NOMO-1 (cell line): ENCODE measurements around the gene DDX52.
"Not testable (repeated sequence)": the region's sequence is repeated elsewhere in the genome, so short reads cannot be mapped to it uniquely, and the experiment has no call there.

Experiments
- DNase-seq, 2 experiments: peaks; one replicate each; lab custom pipeline; 2025; ENCODE audit not compliant: unreplicated experiment in 2 of 2; lab: John Stamatoyannopoulos, UW

The DDX52 gene

GRCh38 chr17:37651849-37652248 is 8.6 kb upstream of the DDX52 start:
- DNase-seq = no peak

DNA sequence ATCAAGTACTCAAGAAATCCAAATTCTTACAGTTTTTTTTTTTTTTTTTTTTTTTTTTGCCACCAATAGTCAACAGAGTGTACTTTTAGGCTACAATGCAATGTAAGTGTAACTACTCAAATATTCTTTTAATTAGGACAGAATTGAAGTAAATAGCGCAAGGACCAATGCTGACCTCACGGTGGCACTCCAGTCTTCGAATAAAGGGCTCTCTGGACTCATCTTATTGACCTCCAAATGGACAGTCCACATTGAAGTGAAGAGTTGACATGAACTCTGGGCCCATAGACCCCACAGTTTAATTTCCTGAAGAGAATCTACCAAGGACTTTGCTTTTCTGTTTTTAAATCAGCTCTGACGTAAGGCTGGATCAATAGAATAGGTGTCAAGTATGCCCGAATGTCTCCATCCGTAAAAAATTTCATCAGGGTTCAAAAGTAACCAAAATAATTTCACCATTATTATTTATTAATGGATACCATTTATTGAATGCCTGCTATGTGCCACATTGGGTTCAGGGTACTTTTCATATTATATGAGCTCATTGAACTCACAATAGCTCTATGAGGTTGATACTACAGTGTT is 7.3 kb upstream of the DDX52 start:
- DNase-seq = no peak

DNA sequence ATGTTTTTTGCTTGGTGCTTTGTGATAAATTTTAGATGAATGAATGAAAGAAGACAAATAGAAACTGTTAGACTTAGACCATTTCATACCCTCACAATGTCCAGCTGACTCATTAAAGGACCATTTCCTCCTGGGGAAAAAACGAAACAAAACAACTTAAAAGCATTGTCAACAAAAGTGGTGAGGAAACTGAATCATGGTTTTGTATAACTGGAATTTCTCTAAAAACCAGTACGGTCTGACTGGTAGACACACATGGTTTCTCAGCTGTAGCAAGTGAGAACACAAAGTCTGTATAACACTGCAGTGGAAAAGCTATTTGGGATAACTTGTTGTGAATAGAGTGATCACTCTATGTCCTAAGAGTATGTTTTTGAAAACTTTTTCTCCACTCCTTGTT is 5.3 kb upstream of the DDX52 start:
- DNase-seq = no peak

DNA sequence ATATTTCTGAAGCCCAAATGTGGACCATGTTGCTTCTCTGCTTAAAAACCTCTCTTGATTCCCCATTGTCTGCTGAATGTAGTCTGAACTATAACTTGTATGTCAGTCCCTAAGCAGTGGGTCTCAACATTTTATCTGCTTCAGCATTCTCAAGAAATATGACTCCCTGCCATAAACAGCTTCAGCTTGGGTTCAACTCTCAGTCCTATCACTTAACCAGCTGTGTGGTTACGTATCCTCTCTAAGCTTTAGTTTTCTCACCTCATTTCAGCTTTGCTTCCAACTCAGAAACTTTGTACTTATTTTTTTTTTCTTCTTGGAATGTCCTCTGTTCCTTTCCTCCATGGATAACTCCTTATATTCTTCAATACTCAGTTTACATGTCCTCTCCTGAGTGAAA is 4.6 kb upstream of the DDX52 start:
- no peak for DNase-seq

DNA sequence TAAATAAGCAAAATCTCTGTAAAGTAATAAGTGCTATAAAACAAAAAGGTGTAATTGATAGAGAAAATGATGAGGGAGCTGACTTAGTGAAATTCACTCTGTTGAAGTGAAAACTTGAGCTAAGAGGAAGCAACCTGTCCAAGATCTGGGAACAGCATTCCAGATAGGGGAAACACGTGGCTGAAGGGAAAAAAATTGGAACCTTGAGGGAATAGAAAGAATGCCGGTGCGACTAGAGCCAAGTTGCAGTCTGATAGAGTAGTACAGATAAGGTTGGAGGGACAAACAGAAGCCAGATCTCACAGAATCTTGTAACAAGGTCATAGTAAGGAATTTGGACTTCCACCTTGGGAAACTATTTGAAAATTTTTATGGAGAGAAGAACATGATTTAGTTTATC is 623 bp upstream of the DDX52 start:
- DNase-seq = no peak

GRCh38 chr17:37642681-37643080 is 565 bp downstream of the DDX52 start:
- DNase-seq = peak in 1 of 2 experiments; percentile 30

- DNase-seq = no peak
These were observed 3.2 kb downstream of the DDX52 start for GRCh38 chr17:37640015-37640414.

DNA sequence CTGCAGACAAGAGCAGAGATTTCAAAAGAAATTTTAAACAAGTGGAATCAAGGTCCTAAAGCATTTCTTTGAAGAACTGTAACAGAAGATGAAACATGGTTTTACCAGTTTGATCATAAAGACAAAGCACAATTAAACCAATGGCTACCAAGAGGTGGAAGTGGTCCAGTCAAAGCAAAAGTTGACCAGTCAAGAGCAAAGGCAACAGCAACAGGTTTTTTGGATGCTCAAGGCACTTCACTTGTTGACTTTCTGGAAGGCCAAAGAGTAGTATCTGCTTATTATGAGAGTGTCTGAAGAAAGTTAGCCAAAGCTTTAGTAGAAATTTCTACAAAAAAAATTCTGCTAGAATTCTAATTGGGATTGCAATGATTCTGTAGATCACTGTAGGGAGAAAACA is 5.3 kb downstream of the DDX52 start:
- no peak for DNase-seq

- not testable (repeated sequence) for DNase-seq
These were observed 26.8 kb downstream of the DDX52 start for GRCh38 chr17:37616430-37616829.

GRCh38 chr17:37614823-37615222 is 28.4 kb downstream of the DDX52 start:
- no peak for DNase-seq

DNA sequence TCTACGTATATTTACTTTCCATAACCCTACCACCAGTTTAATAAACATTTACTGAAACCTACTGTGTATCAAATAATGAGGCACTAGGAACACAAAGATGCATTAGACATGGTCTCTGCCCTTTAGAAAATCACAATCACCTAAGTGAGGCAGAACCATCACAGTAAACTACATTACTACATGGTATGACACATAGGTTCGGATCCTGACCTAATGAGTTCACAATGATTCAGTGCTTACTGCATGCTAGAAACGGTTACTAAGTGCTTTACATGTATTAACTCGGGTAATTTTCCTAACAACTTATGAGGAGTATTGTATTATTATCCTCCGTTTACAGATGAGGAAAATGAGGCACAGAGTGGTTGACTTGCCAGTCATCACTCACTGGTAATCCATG is 28.9 kb downstream of the DDX52 start:
- DNase-seq = no peak

GRCh38 chr17:37610971-37611370 is 32.3 kb downstream of the DDX52 start:
- no peak for DNase-seq

- DNase-seq = not testable (repeated sequence)
These were observed 33.2 kb downstream of the DDX52 start for GRCh38 chr17:37610041-37610420.

- DNase-seq = peak; percentile 95 to 96
These were observed 33.8 kb downstream of the DDX52 start, which contains the start of gene SYNRG for GRCh38 chr17:37609170-37610040. SYNRG (minus strand) TSS chr17:37609418; CDS start chr17:37609355, 63 bp downstream.

DNA sequence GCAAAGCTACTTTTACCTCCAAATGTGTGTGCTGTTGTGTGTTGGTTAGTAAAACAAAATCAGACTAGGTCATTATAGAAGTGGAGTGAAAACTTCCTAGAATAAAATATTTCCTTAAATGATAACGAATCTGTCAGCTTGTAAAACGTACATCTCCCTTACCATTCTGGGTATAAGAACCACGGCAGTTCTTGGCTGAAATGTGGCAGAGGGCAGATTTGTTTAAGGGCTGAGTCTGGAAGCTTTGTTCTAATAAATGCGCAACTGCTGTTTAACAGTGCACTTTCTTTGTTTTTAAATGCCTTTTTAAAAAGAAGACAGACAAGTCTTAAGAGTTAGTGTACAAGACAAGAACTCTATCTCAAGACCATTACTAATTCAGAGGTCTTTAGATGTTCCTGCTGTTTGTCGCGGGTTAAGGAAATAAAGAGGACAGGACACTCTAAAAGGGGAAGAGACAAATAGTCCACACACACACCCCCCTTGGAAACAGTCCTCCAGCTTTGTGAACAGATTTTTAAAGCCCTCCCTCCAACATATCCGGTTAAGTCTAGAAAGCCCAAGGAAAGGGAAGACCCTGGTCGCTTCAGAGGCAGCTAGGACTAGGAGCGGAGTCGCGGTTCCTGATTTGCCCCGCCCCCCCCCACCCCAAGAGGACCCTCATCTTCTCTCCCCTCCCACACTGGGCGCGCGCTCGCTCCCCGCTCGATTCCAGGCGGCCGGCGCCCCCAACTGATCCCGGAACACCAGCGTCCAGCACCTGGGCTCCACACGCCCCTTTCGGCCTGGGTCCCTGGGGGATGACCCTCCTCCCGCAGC is 34.7 kb downstream of the DDX52 start:
- peak; percentile 55 to 62 for DNase-seq

DNA sequence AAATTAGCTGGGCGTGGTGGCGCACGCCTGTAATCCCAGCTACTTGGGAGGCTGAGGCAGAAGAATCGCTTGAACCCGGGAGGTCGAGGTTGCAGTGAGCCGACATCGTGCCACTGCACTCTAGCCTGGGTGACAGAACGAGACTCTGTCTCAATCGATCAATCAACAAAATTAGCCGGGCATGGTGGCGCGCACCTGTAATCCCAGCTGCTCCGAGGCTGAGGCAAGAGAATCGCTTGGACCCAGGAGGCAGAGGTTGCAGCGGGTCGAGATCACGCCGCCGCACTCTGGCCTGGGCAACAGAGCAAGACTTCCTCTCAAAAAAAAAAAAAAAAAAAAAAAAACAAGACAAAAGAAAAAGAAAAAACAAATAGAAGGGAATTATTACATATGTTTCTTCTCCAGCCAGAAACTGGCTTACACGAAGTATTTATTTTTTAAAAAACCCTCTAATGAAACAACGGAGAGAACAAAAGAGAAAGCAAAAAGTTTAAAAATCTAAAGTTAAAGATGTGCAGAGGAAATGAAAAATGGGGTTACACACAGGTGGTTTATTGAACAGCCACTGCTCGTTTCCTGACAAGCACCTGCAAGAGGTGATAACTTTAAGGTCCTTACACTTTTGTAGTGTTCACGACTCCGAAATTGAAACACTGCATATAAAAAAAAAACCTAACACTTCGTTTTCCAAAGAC is 35.5 kb downstream of the DDX52 start:
- DNase-seq = no peak

- DNase-seq = peak; percentile 40 to 49
These were observed 37.3 kb downstream of the DDX52 start for GRCh38 chr17:37605813-37606505.

GRCh38 chr17:37605081-37605480 is 38.2 kb downstream of the DDX52 start:
- DNase-seq = no peak

- no peak for DNase-seq
These were observed 38.7 kb downstream of the DDX52 start for GRCh38 chr17:37604556-37604955.

- DNase-seq = no peak
These were observed 45.1 kb downstream of the DDX52 start for GRCh38 chr17:37598145-37598544.
